Testis (tissue), 3 donors: ENCODE data around the gene IPP. TPM values are rescaled to one million over a fixed set of nuclear protein-coding genes. Genes with fewer than 3 reads are reported as not detected.
"Not testable (repeated sequence)": the region's sequence is repeated elsewhere in the genome, so short reads cannot be mapped to it uniquely, and the experiment has no call there.

Source experiments
- DNase-seq: peaks from one replicate; pipeline ENCODE4 v3.0.0-alpha.2; 2019
- H3K27ac ChIP-seq, 2 donors: fragments of 200-600 bp; sonication (generic); one replicate each; pipeline ENCODE4 v1.5.1; 2019
- H3K27me3 ChIP-seq: fragments of 200-600 bp; sonication (generic); one replicate; pipeline ENCODE4 v1.5.1; 2019
- H3K36me3 ChIP-seq: fragments of 200-600 bp; sonication (generic); one replicate; pipeline ENCODE4 v1.5.1; 2017; ENCODE audit warnings: low read depth; ENCODE audit errors: missing control alignments
- H3K4me1 ChIP-seq: fragments of 200-600 bp; sonication (generic); one replicate; pipeline ENCODE4 v1.5.1; 2019
- H3K4me3 ChIP-seq, 2 donors: fragments of 200-600 bp; sonication (generic); one replicate each; pipeline ENCODE4 v1.5.1; 2017 to 2019
- H3K9me3 ChIP-seq: fragments of 200-600 bp; sonication (generic); one replicate; pipeline ENCODE4 v1.5.1; 2017
- POLR2A ChIP-seq: fragments of 450-650 bp; IDR thresholded peaks from one replicate; pipeline ENCODE4 v1.6.1; 2017; ENCODE audit warnings: antibody characterized with exemption, mild to moderate bottlenecking, moderate library complexity
- WGBS, 2 donors: methylation state at CpG; one replicate each; pipeline ENCODE4 v1.1.5; 2018; 5-methylcytosine and 5-hydroxymethylcytosine counted together
- intact Hi-C: fragments of 100-400 bp; cut with DNase I; formaldehyde crosslinking; loops from one replicate; pipeline ENCODE4 v1.15.1; 2023; ENCODE audit warnings: low total_unique reads
- polyA plus RNA-seq: library from polyadenylated mRNA; stranded (reverse); fragments of 350-450 nt; fragmentation: Illumina TruSeq; extraction: RNeasy Lipid Tissue Mini Kit (QIAGEN cat#74804); gene quantifications from one replicate; pipeline ENCODE4 v1.2.3, GENCODE V29; 2014; ENCODE audit warnings: low read depth, low replicate concordance; ENCODE audit not compliant: insufficient read depth
- total RNA-seq, 2 donors: library from RNA; depleted of rRNA; stranded (reverse); fragments of >200 nt; gene quantifications; one replicate each; pipeline ENCODE4 v1.2.3, GENCODE V29; 2016
- TF ChIP-seq, protein P1 (sequence below), 3 experiments: fragments of 450-650 bp in 2 of 3; fragments of 200-600 bp in 1 of 3; sonication (generic) in 1 of 3; IDR thresholded peaks; one replicate each; pipeline ENCODE4 v1.5.1; 2016 to 2019; ENCODE audit warnings: antibody characterized with exemption in 3 of 3, mild to moderate bottlenecking in 2 of 3, moderate library complexity in 1 of 3

The IPP gene
- total and polyA plus RNA-seq, 3 donors from 2014 or later, result 12.5 to 26.3 (median 20.5) TPM

DNA sequence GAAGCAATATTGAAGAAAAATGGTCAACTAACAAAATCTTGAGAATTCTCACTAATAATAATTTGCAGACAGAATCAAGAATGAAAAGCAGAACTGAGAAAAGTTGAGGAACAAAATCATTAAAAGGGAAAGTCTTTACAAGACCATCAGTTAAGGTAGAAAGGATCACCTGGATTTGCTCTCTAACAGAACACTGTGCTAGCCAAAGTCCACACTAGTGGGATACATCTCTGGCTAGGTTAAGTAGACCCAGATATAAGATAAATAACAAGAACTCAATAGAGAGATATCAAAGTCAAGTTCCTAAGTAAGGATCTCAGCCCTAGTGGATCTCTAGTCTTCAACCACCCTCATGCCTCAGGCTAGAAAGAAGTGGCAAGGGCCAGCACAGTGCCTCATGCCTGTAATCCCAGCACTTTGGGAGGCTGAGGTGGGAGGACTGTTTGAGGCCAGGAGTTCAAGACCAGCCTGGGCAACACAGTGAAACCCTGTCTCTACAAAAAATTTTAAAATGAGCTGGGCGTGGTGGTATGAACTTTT lies 19.6 kb downstream of the IPP start:
- H3K9me3 ChIP-seq, result no peaks in the 10 kb centered on the region
- no peak for TF ChIP-seq POLR2A
- TF ChIP-seq, protein P1, sequence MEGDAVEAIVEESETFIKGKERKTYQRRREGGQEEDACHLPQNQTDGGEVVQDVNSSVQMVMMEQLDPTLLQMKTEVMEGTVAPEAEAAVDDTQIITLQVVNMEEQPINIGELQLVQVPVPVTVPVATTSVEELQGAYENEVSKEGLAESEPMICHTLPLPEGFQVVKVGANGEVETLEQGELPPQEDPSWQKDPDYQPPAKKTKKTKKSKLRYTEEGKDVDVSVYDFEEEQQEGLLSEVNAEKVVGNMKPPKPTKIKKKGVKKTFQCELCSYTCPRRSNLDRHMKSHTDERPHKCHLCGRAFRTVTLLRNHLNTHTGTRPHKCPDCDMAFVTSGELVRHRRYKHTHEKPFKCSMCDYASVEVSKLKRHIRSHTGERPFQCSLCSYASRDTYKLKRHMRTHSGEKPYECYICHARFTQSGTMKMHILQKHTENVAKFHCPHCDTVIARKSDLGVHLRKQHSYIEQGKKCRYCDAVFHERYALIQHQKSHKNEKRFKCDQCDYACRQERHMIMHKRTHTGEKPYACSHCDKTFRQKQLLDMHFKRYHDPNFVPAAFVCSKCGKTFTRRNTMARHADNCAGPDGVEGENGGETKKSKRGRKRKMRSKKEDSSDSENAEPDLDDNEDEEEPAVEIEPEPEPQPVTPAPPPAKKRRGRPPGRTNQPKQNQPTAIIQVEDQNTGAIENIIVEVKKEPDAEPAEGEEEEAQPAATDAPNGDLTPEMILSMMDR (IDR thresholded peaks at IDR 0.05), result no peak
- intact Hi-C loops, result no loop called here
- no peak for DNase-seq
- H3K4me1 ChIP-seq, result no peaks in the 10 kb centered on the region
- no peaks in the 10 kb centered on the region for H3K36me3 ChIP-seq
- WGBS, 2 donors, result 91 to 95% methylated on average over 1 of the region's 1 CpG
- H3K27ac ChIP-seq, result no peak overlapping the region
- no peak overlapping the region for H3K4me3 ChIP-seq
- no peaks in the 10 kb centered on the region for H3K27me3 ChIP-seq

DNA sequence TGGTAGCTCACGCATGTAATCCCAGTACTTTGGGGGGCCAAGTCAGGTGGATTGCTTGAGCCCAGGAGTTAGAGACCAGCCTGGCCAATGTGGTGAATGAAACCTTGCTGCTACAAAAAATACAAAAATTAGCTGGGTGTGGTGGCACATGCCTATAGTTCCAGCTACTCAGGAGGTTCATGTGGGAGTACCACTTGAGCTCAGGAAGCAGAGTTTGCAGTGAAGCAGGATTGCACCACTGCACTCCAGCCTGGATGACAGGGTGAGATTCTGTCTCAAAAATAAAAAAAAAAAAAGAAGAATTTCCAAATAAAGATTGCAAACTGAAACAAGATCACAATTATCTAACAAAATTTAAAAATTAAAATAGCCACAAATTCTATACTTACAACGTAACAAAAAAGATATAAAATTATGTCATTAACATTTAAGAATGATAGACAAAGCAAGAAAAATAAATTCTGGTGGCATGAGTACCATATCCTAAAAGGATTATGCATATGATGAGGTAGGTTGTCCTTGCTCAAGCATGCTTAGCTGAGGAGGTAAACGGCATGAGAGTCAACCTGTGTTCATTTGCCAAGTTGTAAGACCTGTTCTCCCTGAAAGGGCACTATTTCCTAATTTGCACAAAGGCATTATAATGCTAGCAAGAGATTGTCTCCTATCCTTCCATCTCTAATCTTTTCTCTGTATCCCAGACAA lies 20.2 kb downstream of the IPP start:
- Histone ChIP-seq H3K4me3 (no peak overlapping the region), H3K27me3 (no peaks in the 10 kb centered on the region), H3K27ac (no peak overlapping the region)

DNA sequence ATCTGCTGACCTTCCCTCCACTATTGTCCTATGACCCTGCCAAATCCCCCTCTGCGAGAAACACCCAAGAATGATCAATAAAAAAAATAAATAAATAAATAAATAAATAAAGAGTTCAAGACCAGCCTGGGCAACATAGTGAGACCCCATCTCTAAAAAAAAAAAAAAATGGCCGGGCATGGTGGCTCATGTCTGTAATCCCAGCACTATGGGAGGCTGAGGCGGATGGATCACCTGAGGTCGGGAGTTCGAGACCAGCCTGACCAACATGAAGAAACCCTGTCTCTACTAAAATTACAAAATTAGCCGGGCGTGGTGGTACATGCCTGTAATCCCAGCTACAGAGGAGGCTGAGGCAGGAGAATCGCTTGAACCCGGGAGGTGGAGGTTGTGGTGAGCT lies 24.4 kb downstream of the IPP start:
- H3K36me3 ChIP-seq, DNase-seq, H3K4me3 ChIP-seq, H3K9me3 ChIP-seq, H3K27ac ChIP-seq, H3K27me3 ChIP-seq, H3K4me1 ChIP-seq, intact Hi-C loops: not testable (repeated sequence)
- 92 to 97% methylated on average over 9 of the region's 9 CpGs for WGBS, 2 donors

More for the DNA sequence above, 20.2 kb downstream of the IPP start:
- WGBS, 2 donors, result 69 to 86% methylated on average over 3 of the region's 3 CpGs
- H3K9me3 ChIP-seq, result no peaks in the 10 kb centered on the region
- TF ChIP-seq, protein P1 (IDR thresholded peaks at IDR 0.05), result no peak
- no peak for TF ChIP-seq POLR2A
- no peaks in the 10 kb centered on the region for H3K36me3 ChIP-seq
- intact Hi-C loops, result no loop called here
- no peaks in the 10 kb centered on the region for H3K4me1 ChIP-seq
- no peak for DNase-seq

DNA sequence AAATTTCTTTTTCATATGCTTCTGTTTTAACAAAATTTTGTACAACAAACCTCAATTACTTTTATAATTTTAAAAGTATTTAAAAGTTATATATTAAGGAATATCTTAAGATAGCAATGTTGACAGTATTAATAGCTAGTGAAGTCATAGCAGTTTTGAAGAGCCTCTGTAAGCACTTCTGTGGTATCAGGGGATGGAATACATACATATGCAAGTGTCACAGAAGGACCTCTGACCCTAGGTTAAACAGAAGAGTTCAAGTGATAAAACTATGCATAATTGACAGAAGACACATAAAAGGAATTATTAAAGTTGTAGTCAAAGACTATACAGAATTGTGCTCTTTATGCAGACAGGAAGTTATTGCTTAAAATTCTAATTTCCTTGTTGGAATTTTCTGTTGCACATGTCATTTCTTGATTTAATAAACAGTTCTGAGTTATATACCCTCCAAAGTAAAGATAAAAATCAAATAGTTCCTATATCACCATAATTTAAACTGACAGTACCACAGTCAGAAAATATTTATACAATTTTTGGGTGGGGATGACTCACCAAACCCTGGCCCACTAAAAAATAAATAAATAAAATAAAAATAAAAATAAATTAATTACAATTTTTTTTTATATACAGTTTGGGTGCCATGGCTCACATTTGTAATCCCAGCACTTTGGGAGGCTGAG lies 27.1 kb downstream of the IPP start:
- Histone ChIP-seq H3K9me3 (no peaks in the 10 kb centered on the region), H3K27me3 (no peaks in the 10 kb centered on the region), H3K27ac (no peak overlapping the region), H3K4me3 (peak overlapping the region in 1 of 2 donors; percentile 26), H3K4me1 (no peaks in the 10 kb centered on the region), H3K36me3 (no peaks in the 10 kb centered on the region)
- intact Hi-C loops, result no loop called here
- TF ChIP-seq, protein P1 (IDR thresholded peaks at IDR 0.05), result no peak
- no peak for TF ChIP-seq POLR2A
- DNase-seq, result no peak

DNA sequence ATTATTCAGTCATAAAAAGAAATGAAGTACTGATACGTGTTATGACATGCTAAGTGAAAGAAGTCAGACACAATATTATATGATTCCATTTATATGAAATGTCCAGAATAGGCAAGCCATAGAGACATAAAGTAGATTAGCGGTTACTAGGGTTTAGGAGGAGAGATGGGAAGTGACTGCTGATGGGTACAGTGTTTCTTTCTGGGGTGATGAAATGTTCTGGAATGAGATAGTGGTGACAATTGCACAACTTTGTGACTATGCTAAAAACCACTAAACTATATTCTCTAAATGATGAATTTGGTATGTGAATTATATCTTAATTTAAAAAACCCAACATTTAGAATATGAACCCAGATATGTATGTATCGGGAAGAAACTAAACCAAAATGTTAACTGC lies 27.6 kb downstream of the IPP start:
- no peaks in the 10 kb centered on the region for H3K27me3 ChIP-seq
- intact Hi-C loops, result no loop called here
- H3K4me3 ChIP-seq, result no peak overlapping the region
- no peak for DNase-seq
- no peaks in the 10 kb centered on the region for H3K4me1 ChIP-seq
- no peaks in the 10 kb centered on the region for H3K36me3 ChIP-seq
- no peaks in the 10 kb centered on the region for H3K9me3 ChIP-seq
- no peak overlapping the region for H3K27ac ChIP-seq
- no peak for TF ChIP-seq POLR2A
- TF ChIP-seq, protein P1 (IDR thresholded peaks at IDR 0.05), result no peak
- WGBS, 2 donors, result 78 to 87% methylated on average over 3 of the region's 3 CpGs
